ENCODE data around the gene ASB2.
A peak's percentile ranks its signal among the peaks of the same experiment; 100 is the strongest.

The ASB2 gene

GRCh38 chr14:93959239-93960107 is 16.9 kb downstream of the ASB2 start:
- H3K79me2 ChIP-seq (ENCODE audit: insufficient read depth, low read length), result no peaks in the 10 kb centered on the region
- H3K9ac ChIP-seq (ENCODE audit: low read depth, low read length), result no peak overlapping the region
- peaks cover 2% of the 10 kb centered on the region for H3K27me3 ChIP-seq (ENCODE audit: insufficient read depth, low read length, poor library complexity)
- H3K4me1 ChIP-seq (ENCODE audit: insufficient read depth, low read length), result no peaks in the 10 kb centered on the region
- TF ChIP-seq EZH2 (IDR thresholded peaks at IDR 0.05; ENCODE audit: borderline replicate concordance, low read depth, low read length, severe bottlenecking) (no peak), CTCF (IDR thresholded peaks at IDR 0.05; ENCODE audit: borderline replicate concordance, extremely low read depth, low read length, poor library complexity, severe bottlenecking) (no peak)
- H4K20me1 ChIP-seq (ENCODE audit: insufficient read depth, low read length), result peaks cover 2% of the 10 kb centered on the region; the same call in 1 of the 2 replicates
- no peaks in the 10 kb centered on the region for H3K9me3 ChIP-seq (ENCODE audit: insufficient read depth, low read length, severe bottlenecking)
- H2AFZ ChIP-seq (ENCODE audit: low read depth, low read length), result no peak overlapping the region
- H3K4me2 ChIP-seq (ENCODE audit: insufficient read depth, low read length), result no peak overlapping the region
- H3K4me3 ChIP-seq (ENCODE audit: low read depth in 1 of 2, low read length in 2 of 2), result no peak overlapping the region
- ATAC-seq (ENCODE audit: insufficient read depth, low read depth), result peak; percentile 86
- no peaks in the 10 kb centered on the region for H3K36me3 ChIP-seq (ENCODE audit: insufficient read depth, low read length)
- H3K27ac ChIP-seq (ENCODE audit: low read length), result no peak overlapping the region
- DNase-seq, result peak; percentile 59

DNA sequence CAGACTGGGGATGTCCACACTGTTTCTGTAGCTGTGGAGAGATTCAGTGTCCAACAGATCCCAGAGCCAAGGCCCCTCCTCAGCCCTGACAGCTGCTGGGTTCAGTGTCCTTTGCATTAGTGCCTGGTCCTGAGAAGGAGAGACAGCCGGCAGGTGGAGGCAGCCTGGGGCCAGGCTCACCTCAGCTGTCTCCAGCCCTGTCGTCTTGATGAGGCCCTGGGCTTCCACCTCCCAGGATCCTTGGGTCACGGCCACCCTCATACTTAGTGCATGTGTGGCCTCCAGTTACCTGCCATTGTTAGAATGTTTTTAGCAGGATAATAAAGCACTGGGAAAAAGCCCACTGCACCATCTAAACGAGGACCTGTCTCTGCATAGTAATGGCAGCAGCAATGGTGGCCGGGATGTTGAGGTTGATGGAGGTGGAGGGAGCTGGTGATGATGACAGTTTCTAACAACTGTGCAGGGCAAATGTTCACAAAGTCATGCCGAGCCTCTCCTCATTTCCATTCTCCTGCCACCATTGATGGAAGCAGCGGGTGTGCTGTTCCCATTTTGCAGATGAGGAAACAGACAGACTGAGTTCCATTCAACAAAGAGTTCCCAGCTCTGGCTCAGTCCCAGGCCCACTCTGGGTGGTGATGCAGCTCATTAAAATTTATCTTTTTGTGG is 17.7 kb downstream of the ASB2 start:
- H3K9ac ChIP-seq (ENCODE audit: low read depth, low read length), result no peak overlapping the region
- no peak for DNase-seq
- H3K4me3 ChIP-seq (ENCODE audit: low read depth in 1 of 2, low read length in 2 of 2), result no peak overlapping the region

GRCh38 chr14:93957751-93958566 is 18.4 kb downstream of the ASB2 start:
- Histone ChIP-seq H3K27ac (ENCODE audit: low read length) (no peak overlapping the region), H3K36me3 (ENCODE audit: insufficient read depth, low read length) (no peaks in the 10 kb centered on the region), H3K9me3 (ENCODE audit: insufficient read depth, low read length, severe bottlenecking) (no peaks in the 10 kb centered on the region), H2AFZ (ENCODE audit: low read depth, low read length) (no peak overlapping the region), H3K79me2 (ENCODE audit: insufficient read depth, low read length) (no peaks in the 10 kb centered on the region), H4K20me1 (ENCODE audit: insufficient read depth, low read length) (peaks cover 5% of the 10 kb centered on the region; the same call in 1 of the 2 replicates), H3K4me2 (ENCODE audit: insufficient read depth, low read length) (no peak overlapping the region), H3K4me1 (ENCODE audit: insufficient read depth, low read length) (no peaks in the 10 kb centered on the region), H3K9ac (ENCODE audit: low read depth, low read length) (no peak overlapping the region), H3K27me3 (ENCODE audit: insufficient read depth, low read length, poor library complexity) (no peaks in the 10 kb centered on the region), H3K4me3 (ENCODE audit: low read depth in 1 of 2, low read length in 2 of 2) (no peak overlapping the region)
- TF ChIP-seq CTCF (IDR thresholded peaks at IDR 0.05; ENCODE audit: borderline replicate concordance, extremely low read depth, low read length, poor library complexity, severe bottlenecking) (no peak), EZH2 (IDR thresholded peaks at IDR 0.05; ENCODE audit: borderline replicate concordance, low read depth, low read length, severe bottlenecking) (no peak)
- DNase-seq (no peak), ATAC-seq (ENCODE audit: insufficient read depth, low read depth) (no peak)

More for the DNA sequence above, 17.7 kb downstream of the ASB2 start:
- H3K27ac ChIP-seq (ENCODE audit: low read length), result no peak overlapping the region
- H3K4me2 ChIP-seq (ENCODE audit: insufficient read depth, low read length), result no peak overlapping the region
- no peaks in the 10 kb centered on the region for H3K27me3 ChIP-seq (ENCODE audit: insufficient read depth, low read length, poor library complexity)
- no peak for TF ChIP-seq CTCF (IDR thresholded peaks at IDR 0.05; ENCODE audit: borderline replicate concordance, extremely low read depth, low read length, poor library complexity, severe bottlenecking)
- no peak for TF ChIP-seq EZH2 (IDR thresholded peaks at IDR 0.05; ENCODE audit: borderline replicate concordance, low read depth, low read length, severe bottlenecking)
- H2AFZ ChIP-seq (ENCODE audit: low read depth, low read length), result no peak overlapping the region
- H3K79me2 ChIP-seq (ENCODE audit: insufficient read depth, low read length), result no peaks in the 10 kb centered on the region
- H3K9me3 ChIP-seq (ENCODE audit: insufficient read depth, low read length, severe bottlenecking), result no peaks in the 10 kb centered on the region
- no peaks in the 10 kb centered on the region for H3K36me3 ChIP-seq (ENCODE audit: insufficient read depth, low read length)
- no peaks in the 10 kb centered on the region for H3K4me1 ChIP-seq (ENCODE audit: insufficient read depth, low read length)
- H4K20me1 ChIP-seq (ENCODE audit: insufficient read depth, low read length), result peaks cover 5% of the 10 kb centered on the region; the same call in 1 of the 2 replicates
- no peak for ATAC-seq (ENCODE audit: insufficient read depth, low read depth)

All from DND-41 (cell line).